Colonic mucosa (tissue), 4 donors: ENCODE measurements around the gene DGCR2. TPM values are rescaled to one million over a fixed set of nuclear protein-coding genes. Genes with fewer than 3 reads are reported as not detected.

ENCODE experiments used
- DNase-seq: peaks from one replicate; pipeline ENCODE4 v3.0.0-alpha.2; 2020
- H3K27ac ChIP-seq: fragments of 200-600 bp; one replicate; pipeline ENCODE4 v1.8.0; 2021
- H3K27me3 ChIP-seq: fragments of 200-600 bp; one replicate; pipeline ENCODE4 v1.8.0; 2021
- H3K36me3 ChIP-seq: fragments of 200-600 bp; one replicate; pipeline ENCODE4 v1.8.0; 2021
- H3K4me1 ChIP-seq: fragments of 200-600 bp; one replicate; pipeline ENCODE4 v1.8.0; 2021; ENCODE audit warnings: mild to moderate bottlenecking
- H3K4me3 ChIP-seq: fragments of 200-600 bp; one replicate; pipeline ENCODE4 v1.8.0; 2021
- H3K9ac ChIP-seq, 2 donors: one replicate each; pipeline ENCODE4 v1.7.0; 2013; ENCODE audit warnings: control low read depth in 2 of 2, low read depth in 2 of 2, low read length in 2 of 2
- H3K9me3 ChIP-seq: fragments of 200-600 bp; one replicate; pipeline ENCODE4 v1.8.0; 2021
- intact Hi-C: fragments of 100-400 bp; cut with DNase I; formaldehyde crosslinking; loops from one replicate; pipeline ENCODE4 v1.14.1; 2022
- total RNA-seq, 2 donors: library from RNA; stranded (reverse); fragmentation: NEBNext Ultra II Directional in 1 of 2; extraction: Animal tissue kit (Norgen Biotek cat#: 25700) in 1 of 2; gene quantifications; one replicate each; pipeline ENCODE4 v1.2.1, GENCODE V29; 2021
- TF ChIP-seq, protein P1 (sequence below): fragments of 200-600 bp; IDR thresholded peaks from one replicate; pipeline ENCODE4 v1.8.0; 2022; ENCODE audit warnings: antibody characterized with exemption, mild to moderate bottlenecking
- donor health status: healthy.
- donor health status: DM: no; HTN: no; CAD: no.
- donor health status: DM: no; HTN: no; CAD: no.

DGCR2 gene
- total RNA-seq, 2 donors from 2014 or later: 71.6 to 82.5 TPM

GRCh38 chr22:19039796-19040280, 82.4 kb downstream of the DGCR2 start:
- TF ChIP-seq, protein P1, sequence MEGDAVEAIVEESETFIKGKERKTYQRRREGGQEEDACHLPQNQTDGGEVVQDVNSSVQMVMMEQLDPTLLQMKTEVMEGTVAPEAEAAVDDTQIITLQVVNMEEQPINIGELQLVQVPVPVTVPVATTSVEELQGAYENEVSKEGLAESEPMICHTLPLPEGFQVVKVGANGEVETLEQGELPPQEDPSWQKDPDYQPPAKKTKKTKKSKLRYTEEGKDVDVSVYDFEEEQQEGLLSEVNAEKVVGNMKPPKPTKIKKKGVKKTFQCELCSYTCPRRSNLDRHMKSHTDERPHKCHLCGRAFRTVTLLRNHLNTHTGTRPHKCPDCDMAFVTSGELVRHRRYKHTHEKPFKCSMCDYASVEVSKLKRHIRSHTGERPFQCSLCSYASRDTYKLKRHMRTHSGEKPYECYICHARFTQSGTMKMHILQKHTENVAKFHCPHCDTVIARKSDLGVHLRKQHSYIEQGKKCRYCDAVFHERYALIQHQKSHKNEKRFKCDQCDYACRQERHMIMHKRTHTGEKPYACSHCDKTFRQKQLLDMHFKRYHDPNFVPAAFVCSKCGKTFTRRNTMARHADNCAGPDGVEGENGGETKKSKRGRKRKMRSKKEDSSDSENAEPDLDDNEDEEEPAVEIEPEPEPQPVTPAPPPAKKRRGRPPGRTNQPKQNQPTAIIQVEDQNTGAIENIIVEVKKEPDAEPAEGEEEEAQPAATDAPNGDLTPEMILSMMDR: no peak
- intact Hi-C loops: no loop called here
- Histone ChIP-seq H3K4me3 (no peak overlapping the region), H3K27me3 (no peaks in the 10 kb centered on the region), H3K4me1 (no peaks in the 10 kb centered on the region), H3K9ac (no peak overlapping the region), H3K27ac (no peak overlapping the region), H3K9me3 (no peaks in the 10 kb centered on the region), H3K36me3 (peaks cover 7% of the 10 kb centered on the region)
- DNase-seq: no peak

DNA sequence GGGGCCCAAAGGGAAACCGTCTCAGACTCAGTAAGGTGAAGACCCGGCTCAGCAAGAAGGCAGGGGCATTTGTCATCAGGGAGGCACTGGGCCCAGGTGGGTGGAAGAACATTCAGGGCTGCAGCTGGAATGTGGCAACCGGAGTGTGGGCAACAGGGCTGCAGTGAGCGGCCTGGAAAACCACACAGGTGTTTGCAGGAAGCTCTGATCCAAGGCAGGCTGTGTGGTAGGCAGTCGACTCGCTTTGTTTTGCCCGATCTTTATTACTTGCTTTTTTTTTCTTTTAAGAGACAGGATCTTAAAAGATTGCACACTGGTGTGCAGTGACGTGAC, 82.8 kb downstream of the DGCR2 start:
- Histone ChIP-seq H3K27ac (no peak overlapping the region), H3K9ac (no peak overlapping the region), H3K4me3 (no peak overlapping the region), H3K27me3 (no peaks in the 10 kb centered on the region), H3K9me3 (no peaks in the 10 kb centered on the region), H3K36me3 (peaks cover 6% of the 10 kb centered on the region), H3K4me1 (no peaks in the 10 kb centered on the region)
- intact Hi-C loops: no loop called here
- DNase-seq: no peak
- TF ChIP-seq, protein P1: no peak

GRCh38 chr22:19038728-19039447, 83.3 kb downstream of the DGCR2 start:
- Histone ChIP-seq H3K36me3 (peaks cover under 1% of the 10 kb centered on the region), H3K9me3 (no peaks in the 10 kb centered on the region), H3K4me3 (no peak overlapping the region), H3K27ac (no peak overlapping the region), H3K9ac (no peak overlapping the region), H3K27me3 (no peaks in the 10 kb centered on the region), H3K4me1 (no peaks in the 10 kb centered on the region)
- intact Hi-C loops: no loop called here
- no peak for DNase-seq
- TF ChIP-seq, protein P1: no peak

DNA sequence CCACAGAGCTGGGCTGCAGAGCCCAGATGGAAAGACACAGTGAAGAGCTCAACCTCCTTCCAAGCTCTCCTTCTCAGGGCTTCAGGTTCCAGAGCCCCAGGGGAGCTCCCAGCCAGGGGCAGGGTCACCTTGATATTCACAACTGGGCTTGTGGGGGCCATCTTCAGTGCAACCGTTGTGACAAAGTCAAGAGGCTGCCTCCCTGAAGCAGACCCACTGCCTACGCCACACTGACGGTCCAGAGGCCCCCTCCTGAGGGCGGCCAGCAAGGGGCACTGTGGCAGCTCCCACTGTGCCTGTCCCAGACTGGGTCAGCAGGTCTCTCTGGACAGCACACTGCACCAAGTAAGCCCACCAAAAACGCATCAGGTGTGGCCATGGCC, 84.1 kb downstream of the DGCR2 start:
- H3K27ac ChIP-seq: no peak overlapping the region
- H3K9me3 ChIP-seq: no peaks in the 10 kb centered on the region
- intact Hi-C loops: no loop called here
- no peaks in the 10 kb centered on the region for H3K4me1 ChIP-seq
- TF ChIP-seq, protein P1: no peak
- DNase-seq: no peak
- no peak overlapping the region for H3K9ac ChIP-seq
- H3K4me3 ChIP-seq: no peak overlapping the region
- no peaks in the 10 kb centered on the region for H3K36me3 ChIP-seq
- no peaks in the 10 kb centered on the region for H3K27me3 ChIP-seq

DNA sequence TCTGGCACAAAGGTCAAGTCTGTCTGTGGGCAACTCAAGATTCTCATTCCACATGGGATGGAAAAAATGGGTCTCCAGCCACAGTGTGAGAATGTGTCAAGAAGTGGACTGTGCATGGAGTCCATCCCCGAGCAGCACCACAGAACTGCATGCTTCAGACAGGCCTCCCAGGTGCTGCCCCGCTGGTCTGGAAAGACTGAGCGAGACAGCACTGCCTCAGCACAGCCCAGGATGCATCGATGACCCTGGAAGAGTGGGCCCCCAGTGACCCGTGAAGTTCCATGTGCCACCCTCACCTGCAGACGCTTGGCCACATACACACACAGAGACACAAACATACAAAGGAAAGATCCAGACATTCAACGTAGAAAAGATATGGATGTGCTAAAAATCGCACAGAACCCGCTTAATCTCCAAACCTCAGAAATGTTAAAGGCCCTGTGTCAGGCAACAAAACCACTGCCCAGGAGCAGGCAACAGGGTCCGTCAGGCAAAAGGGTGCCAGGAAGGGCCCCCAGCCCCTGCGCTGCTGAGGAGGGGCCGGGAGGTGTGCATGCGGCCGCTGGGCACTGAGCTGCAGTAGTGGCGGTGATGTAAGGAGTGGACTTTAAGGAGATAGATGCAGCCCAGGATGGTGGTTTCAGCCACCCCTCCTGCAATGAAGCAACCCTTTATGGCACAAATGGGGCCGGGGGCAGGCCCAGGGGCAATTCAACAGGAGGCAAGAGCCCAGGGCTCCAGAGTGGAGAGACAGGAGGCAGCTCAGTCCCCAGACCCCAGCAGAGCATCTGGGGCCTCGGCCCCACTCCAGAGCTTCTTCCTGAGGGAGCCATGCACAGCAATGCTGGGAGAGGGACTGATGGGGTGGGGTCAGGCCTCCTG, 84.7 kb downstream of the DGCR2 start:
- no peak overlapping the region for H3K9ac ChIP-seq
- no peaks in the 10 kb centered on the region for H3K36me3 ChIP-seq
- TF ChIP-seq, protein P1: no peak

More for the DNA sequence above, 84.7 kb downstream of the DGCR2 start:
- Histone ChIP-seq H3K9me3 (no peaks in the 10 kb centered on the region), H3K27ac (no peak overlapping the region), H3K27me3 (no peaks in the 10 kb centered on the region), H3K4me1 (no peaks in the 10 kb centered on the region), H3K4me3 (no peak overlapping the region)
- no peak for DNase-seq
- intact Hi-C loops: no loop called here
